Endothelial cell of umbilical vein (primary cell): ENCODE data around the gene KIF27.

Experiments
- CTCF ChIP-seq, 2 donors: IDR thresholded peaks; 1 replicate in 1 of 2; 2 replicates in 1 of 2; pipeline ENCODE4 v1.5.1; 2011; ENCODE audit warnings: low read length in 2 of 2, mild to moderate bottlenecking in 2 of 2, moderate library complexity in 2 of 2, control low read depth in 1 of 2, inconsistent platforms in 1 of 2, low read depth in 1 of 2; ENCODE audit not compliant: insufficient read depth in 1 of 2; ENCODE audit errors: extremely low read depth in 1 of 2
- EZH2 ChIP-seq: IDR thresholded peaks from 2 replicates; pipeline ENCODE4 v1.6.1; 2012; ENCODE audit warnings: borderline replicate concordance, low read depth, mild to moderate bottlenecking, moderate library complexity, low read length, inconsistent platforms; ENCODE audit not compliant: severe bottlenecking
- MAX ChIP-seq: IDR thresholded peaks from 2 replicates; pipeline ENCODE4 v1.6.1; 2011; ENCODE audit not compliant: insufficient read depth, insufficient read length
- POLR2A ChIP-seq: IDR thresholded peaks from 2 replicates; pipeline ENCODE4 v1.6.1; 2012; ENCODE audit warnings: low read depth, mild to moderate bottlenecking, control low read depth, low read length

GRCh38 chr9:83792746-83793145, 128.5 kb downstream of the KIF27 start:
- TF ChIP-seq EZH2: no peak
- TF ChIP-seq CTCF (IDR thresholded peaks at IDR 0.05; ENCODE audit: extremely low read depth in 1 of 2, insufficient read depth in 1 of 2, low read depth in 1 of 2, low read length in 2 of 2): no peak
- TF ChIP-seq POLR2A: no peak
- TF ChIP-seq MAX: no peak
